ENCODE results near the gene AK5.

AK5 gene

GRCh38 chr1:77322061-77322900 lies 40.5 kb downstream of the AK5 start:
- no peak overlapping the region for H3K4me3 ChIP-seq (ENCODE audit: low read length)
- no peak for TF ChIP-seq CTCF (IDR thresholded peaks at IDR 0.05; ENCODE audit: insufficient read depth, low read depth, low read length, missing control alignments)
- DNase-seq (ENCODE audit: low read depth), result peak; percentile 3

DNA sequence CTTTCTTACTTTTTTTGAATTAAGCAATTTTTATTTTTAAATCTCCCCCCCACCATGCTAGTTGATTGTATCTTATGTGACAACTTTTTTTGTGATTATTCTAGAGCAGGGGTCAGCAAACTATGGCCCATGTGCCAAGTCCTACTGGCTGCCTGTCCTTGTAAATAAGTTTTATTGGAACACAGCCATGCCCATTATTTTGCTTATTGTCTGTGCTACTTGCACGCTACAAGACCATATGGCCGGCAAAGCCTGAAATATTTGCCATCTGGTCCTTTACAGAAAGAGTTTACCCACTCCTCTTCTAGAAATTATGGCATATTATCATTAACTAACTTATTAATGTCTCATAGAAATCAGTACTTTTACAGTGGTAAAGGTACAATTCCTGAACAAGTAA lies 51.7 kb downstream of the AK5 start:
- no peak for TF ChIP-seq CTCF (IDR thresholded peaks at IDR 0.05; ENCODE audit: insufficient read depth, low read depth, low read length, missing control alignments)
- H3K4me3 ChIP-seq (ENCODE audit: low read length), result no peak overlapping the region
- no peak for DNase-seq (ENCODE audit: low read depth)

DNA sequence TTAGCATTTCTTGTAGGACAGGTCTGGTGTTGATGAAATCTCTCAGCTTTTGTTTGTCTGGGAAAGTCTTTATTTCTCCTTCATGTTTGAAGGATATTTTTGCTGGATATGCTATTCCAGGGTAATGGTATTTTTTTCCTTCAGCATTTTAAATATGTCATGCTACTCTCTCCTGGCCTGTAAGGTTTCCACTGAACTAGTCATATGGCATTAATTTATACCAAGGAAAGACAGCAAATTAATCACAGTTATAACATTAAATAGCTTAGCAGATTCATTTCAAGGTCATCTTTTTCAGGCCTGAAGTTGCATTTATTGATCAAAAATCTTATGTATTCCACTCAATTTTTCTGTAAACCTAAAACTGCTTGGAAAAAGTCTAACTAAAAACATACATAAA lies 54.9 kb downstream of the AK5 start:
- no peak for TF ChIP-seq CTCF (IDR thresholded peaks at IDR 0.05; ENCODE audit: insufficient read depth, low read depth, low read length, missing control alignments)
- DNase-seq (ENCODE audit: low read depth), result no peak
- no peak overlapping the region for H3K4me3 ChIP-seq (ENCODE audit: low read length)

DNA sequence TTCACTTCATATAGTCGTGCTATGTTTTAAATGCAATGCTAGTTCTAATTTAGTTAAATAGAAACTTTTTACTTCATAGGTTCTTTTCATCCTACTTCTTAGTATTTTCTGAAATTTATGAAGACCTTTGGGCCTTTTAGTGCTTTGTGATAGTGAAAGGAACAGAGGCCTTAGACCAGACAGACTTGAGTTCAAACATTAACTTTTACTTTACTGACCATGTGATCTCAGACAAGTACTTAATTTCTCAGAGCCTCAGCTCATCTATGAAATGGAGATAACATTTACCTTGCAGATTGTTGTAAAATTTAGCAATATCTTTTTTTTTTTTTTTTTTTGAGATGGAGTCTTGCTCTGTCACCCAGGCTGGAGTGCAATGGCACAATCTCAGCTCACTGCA lies 57.5 kb downstream of the AK5 start:
- no peak overlapping the region for H3K4me3 ChIP-seq (ENCODE audit: low read length)
- no peak for TF ChIP-seq CTCF (IDR thresholded peaks at IDR 0.05; ENCODE audit: insufficient read depth, low read depth, low read length, missing control alignments)
- DNase-seq (ENCODE audit: low read depth), result no peak

- no peak overlapping the region for H3K4me3 ChIP-seq (ENCODE audit: low read length)
- no peak for TF ChIP-seq CTCF (IDR thresholded peaks at IDR 0.05; ENCODE audit: insufficient read depth, low read depth, low read length, missing control alignments)
- DNase-seq (ENCODE audit: low read depth), result no peak
Measured at GRCh38 chr1:77341195-77341594, 59.4 kb downstream of the AK5 start.

- no peak overlapping the region for H3K4me3 ChIP-seq (ENCODE audit: low read length)
- no peak for TF ChIP-seq CTCF (IDR thresholded peaks at IDR 0.05; ENCODE audit: insufficient read depth, low read depth, low read length, missing control alignments)
- DNase-seq (ENCODE audit: low read depth), result no peak
Measured at GRCh38 chr1:77342745-77343144, 60.9 kb downstream of the AK5 start.

GRCh38 chr1:77347646-77348045 lies 65.8 kb downstream of the AK5 start:
- H3K4me3 ChIP-seq (ENCODE audit: low read length), result no peak overlapping the region
- no peak for TF ChIP-seq CTCF (IDR thresholded peaks at IDR 0.05; ENCODE audit: insufficient read depth, low read depth, low read length, missing control alignments)
- peak; percentile 79 for DNase-seq (ENCODE audit: low read depth)

All from epithelial cell of esophagus (primary cell).